ENCODE measurements around the gene RAB44. TPM values are rescaled to one million over a fixed set of nuclear protein-coding genes. Genes with fewer than 3 reads are reported as not detected.

Gene RAB44
- total and polyA plus RNA-seq, 2 of the 13 experiments (the other 11 are each of a cell fraction or from before 2014, with no cell fraction given), result not detected

GRCh38 chr6:36676141-36677058 lies 21.2 kb upstream of the RAB44 start (continued):
- TF ChIP-seq FOSL1 (CRISPR knock-in tag; IDR thresholded peaks at IDR 0.05; ENCODE audit: borderline replicate concordance) (no peak), ZNF296 (CRISPR knock-in tag; conservative IDR thresholded peaks at IDR 0.05) (no peak), AGO2 (optimal IDR thresholded peaks at IDR 0.05; ENCODE audit: low read depth, low read length) (no peak), RELA (CRISPR knock-in tag; IDR thresholded peaks at IDR 0.05) (no peak), GPN1 (CRISPR knock-in tag; IDR thresholded peaks at IDR 0.05; ENCODE audit: borderline replicate concordance) (no peak), IKZF5 (CRISPR knock-in tag; IDR thresholded peaks at IDR 0.05) (peak; percentile 87; the same call in 1 of the 2 replicates), NAIF1 (CRISPR knock-in tag; IDR thresholded peaks at IDR 0.05; ENCODE audit: borderline replicate concordance) (no peak; the same call in 1 of the 2 replicates), ZNF616 (CRISPR knock-in tag; IDR thresholded peaks at IDR 0.05; ENCODE audit: low read depth) (0 out of 2 replicates have a peak, but pooled peaks have one; percentile 24), E2F1 (CRISPR knock-in tag; IDR thresholded peaks at IDR 0.05) (0 out of 2 replicates have a peak, but pooled peaks have one; percentile 22), SMC3 (IDR thresholded peaks at IDR 0.05; ENCODE audit: low read length) (no peak), ZNF740 (CRISPR knock-in tag; IDR thresholded peaks at IDR 0.05) (no peak), ARNT2 (CRISPR knock-in tag; IDR thresholded peaks at IDR 0.05; ENCODE audit: low read depth) (peak; percentile 33; the same call in 1 of the 2 replicates), CSRNP1 (CRISPR knock-in tag; IDR thresholded peaks at IDR 0.05) (no peak), NFE2 (CRISPR knock-in tag; IDR thresholded peaks at IDR 0.05) (no peak), ZBTB46 (CRISPR knock-in tag; IDR thresholded peaks at IDR 0.05; ENCODE audit: borderline replicate concordance) (no peak), BCL6 (CRISPR knock-in tag; IDR thresholded peaks at IDR 0.05) (peak; percentile 89), MAX (IDR thresholded peaks at IDR 0.05) (peak; percentile 76; the same call in 1 of the 2 replicates), ZNF772 (CRISPR knock-in tag; IDR thresholded peaks at IDR 0.05) (no peak; the same call in 1 of the 2 replicates), ZNF230 (CRISPR knock-in tag; IDR thresholded peaks at IDR 0.05) (0 out of 2 replicates have a peak, but pooled peaks have one; percentile 27), CBX5 (CRISPR knock-in tag; IDR thresholded peaks at IDR 0.05; ENCODE audit: borderline replicate concordance) (peak; percentile 84; the same call in 1 of the 2 replicates), BRD4 (CRISPR knock-in tag; IDR thresholded peaks at IDR 0.05) (peak; percentile 86; the same call in 1 of the 2 replicates), HDAC1 (CRISPR knock-in tag; IDR thresholded peaks at IDR 0.05) (peak; percentile 69), ZNF546 (CRISPR knock-in tag; conservative IDR thresholded peaks at IDR 0.05) (no peak)
